GM20000 (cell line): Measurements from ENCODE around the gene FBXO48.

Source experiments
- DNase-seq: peaks from one replicate; pipeline ENCODE4 v3.0.0; 2012; ENCODE audit warnings: low spot score
- CTCF ChIP-seq: IDR thresholded peaks from 2 replicates; pipeline ENCODE4 v1.5.1; 2012; ENCODE audit warnings: mild to moderate bottlenecking, control low read depth; ENCODE audit errors: extremely low read depth, missing control alignments

Gene FBXO48

GRCh38 chr2:68463287-68463877, 3.7 kb downstream of the FBXO48 start:
- peak; percentile 51 for DNase-seq
- peak; percentile 54 for TF ChIP-seq CTCF

DNA sequence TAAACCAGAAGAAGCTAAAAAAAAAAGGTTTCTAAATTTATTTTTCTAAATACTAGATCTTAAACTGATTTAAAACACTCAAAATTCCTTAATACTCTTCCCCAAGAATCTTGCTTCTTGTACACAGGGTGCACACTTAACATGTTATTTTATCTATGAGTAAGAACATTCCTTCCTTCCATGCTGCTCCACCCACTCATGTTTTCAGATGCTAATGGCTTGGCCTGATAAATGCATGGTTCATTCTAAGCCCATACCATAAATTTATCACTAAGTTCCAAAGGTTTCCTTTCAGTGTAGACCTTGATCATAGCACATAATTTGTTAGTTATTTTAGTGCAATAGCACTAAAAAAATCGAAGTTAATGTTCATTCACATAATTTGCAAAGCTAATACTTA, 8.1 kb downstream of the FBXO48 start:
- DNase-seq: no peak
- no peak for TF ChIP-seq CTCF

DNA sequence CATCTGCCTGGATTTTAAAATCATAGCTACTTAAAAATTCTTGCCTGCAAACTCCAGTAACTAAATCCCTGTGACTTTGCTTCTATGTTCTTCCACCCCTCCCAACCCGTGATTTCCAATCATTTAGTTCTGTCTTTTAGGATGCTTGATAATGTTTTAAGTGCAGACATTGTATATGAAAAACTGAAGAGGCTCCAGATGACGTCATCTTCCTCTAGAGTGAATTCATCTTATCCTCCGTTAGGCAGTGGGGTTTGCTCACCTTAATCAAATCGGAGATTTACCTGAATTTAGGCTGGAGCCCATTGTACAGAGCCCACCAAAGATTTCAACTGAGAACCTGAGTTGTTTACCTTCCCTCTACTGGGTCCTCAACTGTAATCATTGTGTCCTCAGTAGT, 10.9 kb downstream of the FBXO48 start:
- DNase-seq: no peak
- TF ChIP-seq CTCF: no peak

DNA sequence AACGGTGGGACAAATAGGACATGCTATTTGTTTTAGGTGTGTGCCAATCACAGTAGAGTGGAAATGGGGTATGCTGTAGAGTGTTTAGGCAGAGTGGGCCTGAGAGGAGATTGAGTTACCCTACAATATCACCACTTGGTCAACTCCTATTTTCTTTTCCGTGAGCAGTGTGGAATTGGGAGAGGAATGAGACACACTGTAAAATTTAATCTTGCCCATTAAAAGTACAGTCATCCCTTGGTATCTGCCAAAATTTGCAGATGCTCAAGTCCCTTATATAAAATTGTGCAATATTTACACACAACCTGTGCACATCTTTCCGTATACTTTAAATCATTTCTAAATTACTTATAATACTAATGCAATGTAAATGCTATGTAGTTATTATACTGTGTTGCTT, 12.4 kb downstream of the FBXO48 start:
- DNase-seq: no peak
- no peak for TF ChIP-seq CTCF

DNA sequence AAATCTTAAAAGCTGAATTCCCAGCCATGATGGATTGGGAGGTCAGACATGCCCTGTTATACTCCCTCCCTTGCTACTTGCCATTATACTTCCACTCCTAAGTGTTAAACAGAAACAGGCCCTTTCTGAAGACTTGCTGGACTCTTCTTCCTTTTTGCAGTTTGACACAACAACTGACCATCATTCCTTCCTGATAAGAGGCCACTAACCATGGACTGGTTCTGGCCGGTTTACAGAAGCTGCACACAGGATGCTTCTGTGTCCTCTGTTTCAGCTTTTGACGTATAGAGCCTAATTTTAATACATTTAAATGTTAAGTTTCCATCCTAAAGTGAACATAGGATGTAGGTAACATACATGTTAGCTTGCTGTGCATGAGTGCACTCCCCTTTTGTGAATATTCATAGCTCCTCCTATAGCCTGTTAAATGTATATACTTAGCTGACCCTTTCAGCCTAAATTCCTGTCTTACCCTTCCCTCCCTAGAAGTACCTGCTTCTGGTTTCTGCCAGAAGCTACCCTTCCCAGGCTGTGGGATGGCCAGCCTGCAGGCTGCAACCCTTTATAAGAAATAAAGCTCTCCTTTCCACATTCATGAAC, 13.2 kb downstream of the FBXO48 start:
- DNase-seq: no peak
- no peak for TF ChIP-seq CTCF

DNA sequence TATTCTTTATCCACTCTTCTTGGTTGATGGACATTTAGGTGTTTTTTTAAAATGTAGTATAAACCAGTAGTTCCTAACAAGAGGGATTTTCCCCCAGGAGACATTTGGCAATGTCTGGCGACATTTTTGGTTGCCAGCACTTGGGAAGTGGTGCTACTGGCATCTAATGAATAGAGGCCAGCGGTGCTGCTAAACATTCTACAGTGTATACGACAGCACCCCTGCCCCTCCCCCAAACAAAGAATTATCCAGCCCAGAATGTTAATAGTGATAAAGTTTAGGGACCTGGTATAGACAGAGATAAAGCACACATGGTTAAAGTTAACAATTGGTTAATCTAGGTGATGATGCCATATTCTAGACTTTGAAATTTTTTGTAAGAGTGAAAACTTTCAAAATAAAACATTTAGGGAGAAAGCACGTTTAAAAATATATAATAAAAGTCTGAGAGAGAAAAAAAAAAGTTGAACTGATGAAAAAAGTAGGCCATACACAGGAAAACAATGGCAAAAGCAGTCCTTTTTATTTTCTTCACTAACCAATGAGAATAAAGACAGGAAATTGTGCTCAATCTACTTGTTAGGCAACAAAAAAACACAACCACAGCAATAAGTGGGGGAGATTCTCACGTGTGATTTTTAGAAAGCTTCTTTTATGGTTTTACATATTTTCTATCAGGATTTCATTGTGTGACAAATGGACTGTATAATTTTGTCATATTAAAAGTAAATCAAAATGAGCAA, 14.8 kb downstream of the FBXO48 start:
- no peak for DNase-seq
- TF ChIP-seq CTCF: no peak
